Left lung (tissue), 10 donors: ENCODE results near the gene PKM. TPM values are rescaled to one million over a fixed set of nuclear protein-coding genes. Genes with fewer than 3 reads are reported as not detected.

ENCODE experiments used
- ATAC-seq: fragments of 200-7000 bp; cut with Tn5 transposase; one replicate; pipeline ENCODE4 v1.9.1; 2020; ENCODE audit warnings: moderate library complexity
- DNase-seq, 4 donors: peaks; one replicate each; pipeline ENCODE4 v3.0.0-alpha.2; 2013 to 2020
- H3K27ac ChIP-seq, 2 donors: fragments of 200-600 bp; sonication (generic) in 1 of 2; one replicate each; pipeline versions ENCODE4 v1.5.0 to v1.8.0; 2020 to 2021
- H3K27me3 ChIP-seq, 2 donors: fragments of 200-600 bp; sonication (generic) in 1 of 2; one replicate each; pipeline versions ENCODE4 v1.5.0 to v1.8.0; 2020 to 2021
- H3K36me3 ChIP-seq, 2 donors: fragments of 200-600 bp; sonication (generic) in 1 of 2; one replicate each; pipeline versions ENCODE4 v1.5.0 to v1.8.0; 2020 to 2021
- H3K4me1 ChIP-seq, 2 donors: fragments of 200-600 bp; one replicate each; pipeline ENCODE4 v1.8.0; 2021
- H3K4me3 ChIP-seq, 2 donors: fragments of 200-600 bp; sonication (generic) in 1 of 2; one replicate each; pipeline versions ENCODE4 v1.5.0 to v1.8.0; 2020 to 2021; ENCODE audit warnings: mild to moderate bottlenecking in 1 of 2
- H3K9me3 ChIP-seq, 2 donors: fragments of 200-600 bp; sonication (generic) in 1 of 2; one replicate each; pipeline versions ENCODE4 v1.5.0 to v1.8.0; 2020 to 2021
- intact Hi-C, 2 donors: fragments of 100-400 bp; cut with DNase I; formaldehyde crosslinking; loops; one replicate each; pipeline versions ENCODE4 v1.11.2 to v1.14.2; 2022
- polyA plus RNA-seq, 6 donors: library from polyadenylated mRNA; unstranded; fragments of 120-200 nt; gene quantifications; one replicate each; pipeline ENCODE4 v1.2.1, GENCODE V29; 2013; ENCODE audit not compliant: insufficient read length in 6 of 6
- total RNA-seq, 2 donors: library from RNA; stranded (reverse); fragmentation: NEBNext Ultra II Directional; extraction: Animal tissue kit (Norgen Biotek cat#: 25700); gene quantifications; one replicate each; pipeline ENCODE4 v1.2.1, GENCODE V29; 2021
- TF ChIP-seq, protein P1 (sequence below), 2 donors: fragments of 200-600 bp; sonication (generic) in 1 of 2; IDR thresholded peaks; one replicate each; pipeline versions ENCODE4 v1.5.0 to v1.8.0; 2021; ENCODE audit warnings: antibody characterized with exemption in 2 of 2
- donor health status: DM: no; HTN: yes; CAD: no.
- donor health status: DM: no; HTN: no; CAD: no.

The PKM gene
- total and polyA plus RNA-seq, 8 donors = 538 to 991 (median 573) TPM

DNA sequence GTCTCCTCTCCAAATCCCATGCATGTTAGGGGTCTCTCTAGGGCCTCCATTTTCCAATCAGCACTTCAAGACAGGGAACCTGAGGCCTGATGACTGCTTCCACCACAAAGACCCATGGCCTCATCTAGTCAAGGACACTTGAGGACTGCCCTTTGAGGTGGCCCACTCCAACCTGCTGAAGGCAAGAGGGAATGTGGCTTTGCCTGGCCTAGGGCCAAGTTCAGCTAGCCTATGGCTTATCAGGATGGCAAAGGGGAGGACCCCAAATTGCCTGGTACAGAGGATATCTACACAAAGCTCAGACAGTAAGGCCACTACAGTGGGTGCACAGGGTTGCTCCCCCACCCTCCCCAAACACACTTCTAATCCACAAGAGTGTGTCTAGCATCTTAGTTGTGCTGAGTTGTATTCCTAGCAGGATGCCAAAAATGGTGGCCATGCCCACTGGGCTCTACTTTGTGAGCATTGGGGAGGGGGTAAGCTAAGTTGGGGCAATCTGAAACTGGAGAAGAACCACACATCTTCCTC is 23.4 kb downstream of the PKM start:
- H3K27ac ChIP-seq = no peak overlapping the region
- no peaks in the 10 kb centered on the region for H3K27me3 ChIP-seq
- H3K4me1 ChIP-seq = no peaks in the 10 kb centered on the region
- ATAC-seq (no peak), DNase-seq (no peak)
- TF ChIP-seq, protein P1, sequence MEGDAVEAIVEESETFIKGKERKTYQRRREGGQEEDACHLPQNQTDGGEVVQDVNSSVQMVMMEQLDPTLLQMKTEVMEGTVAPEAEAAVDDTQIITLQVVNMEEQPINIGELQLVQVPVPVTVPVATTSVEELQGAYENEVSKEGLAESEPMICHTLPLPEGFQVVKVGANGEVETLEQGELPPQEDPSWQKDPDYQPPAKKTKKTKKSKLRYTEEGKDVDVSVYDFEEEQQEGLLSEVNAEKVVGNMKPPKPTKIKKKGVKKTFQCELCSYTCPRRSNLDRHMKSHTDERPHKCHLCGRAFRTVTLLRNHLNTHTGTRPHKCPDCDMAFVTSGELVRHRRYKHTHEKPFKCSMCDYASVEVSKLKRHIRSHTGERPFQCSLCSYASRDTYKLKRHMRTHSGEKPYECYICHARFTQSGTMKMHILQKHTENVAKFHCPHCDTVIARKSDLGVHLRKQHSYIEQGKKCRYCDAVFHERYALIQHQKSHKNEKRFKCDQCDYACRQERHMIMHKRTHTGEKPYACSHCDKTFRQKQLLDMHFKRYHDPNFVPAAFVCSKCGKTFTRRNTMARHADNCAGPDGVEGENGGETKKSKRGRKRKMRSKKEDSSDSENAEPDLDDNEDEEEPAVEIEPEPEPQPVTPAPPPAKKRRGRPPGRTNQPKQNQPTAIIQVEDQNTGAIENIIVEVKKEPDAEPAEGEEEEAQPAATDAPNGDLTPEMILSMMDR (IDR thresholded peaks at IDR 0.05) = no peak
- intact Hi-C loops = loop anchor here in 1 of 2 donors (10.0 kb wide), 1 partner anchor 77 kb away; no protein-coding TSS in a partner anchor
- no peak overlapping the region for H3K4me3 ChIP-seq
- peaks cover 5 to 100% of the 10 kb centered on the region in 2 donors for H3K36me3 ChIP-seq
- H3K9me3 ChIP-seq = no peaks in the 10 kb centered on the region

DNA sequence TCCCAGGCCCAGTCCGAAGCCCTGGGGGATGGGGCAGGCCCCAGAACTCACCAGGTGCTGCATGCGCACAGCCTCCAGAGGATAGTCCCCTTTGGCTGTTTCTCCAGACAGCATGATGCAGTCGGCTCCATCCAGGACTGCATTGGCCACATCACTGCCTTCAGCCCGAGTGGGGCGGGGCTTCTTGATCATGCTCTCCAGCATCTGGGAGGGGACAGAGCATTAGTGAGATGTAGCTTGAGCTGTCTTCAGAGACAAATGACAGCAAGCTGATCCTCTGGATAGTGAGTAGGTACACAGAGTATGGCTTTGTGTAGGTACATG is 24.4 kb downstream of the PKM start:
- intact Hi-C loops = loop anchor here in 1 of 2 donors (10.0 kb wide), 1 partner anchor 78 kb away; no protein-coding TSS in a partner anchor
- no peaks in the 10 kb centered on the region for H3K9me3 ChIP-seq
- H3K36me3 ChIP-seq = peaks cover 5 to 100% of the 10 kb centered on the region in 2 donors

DNA sequence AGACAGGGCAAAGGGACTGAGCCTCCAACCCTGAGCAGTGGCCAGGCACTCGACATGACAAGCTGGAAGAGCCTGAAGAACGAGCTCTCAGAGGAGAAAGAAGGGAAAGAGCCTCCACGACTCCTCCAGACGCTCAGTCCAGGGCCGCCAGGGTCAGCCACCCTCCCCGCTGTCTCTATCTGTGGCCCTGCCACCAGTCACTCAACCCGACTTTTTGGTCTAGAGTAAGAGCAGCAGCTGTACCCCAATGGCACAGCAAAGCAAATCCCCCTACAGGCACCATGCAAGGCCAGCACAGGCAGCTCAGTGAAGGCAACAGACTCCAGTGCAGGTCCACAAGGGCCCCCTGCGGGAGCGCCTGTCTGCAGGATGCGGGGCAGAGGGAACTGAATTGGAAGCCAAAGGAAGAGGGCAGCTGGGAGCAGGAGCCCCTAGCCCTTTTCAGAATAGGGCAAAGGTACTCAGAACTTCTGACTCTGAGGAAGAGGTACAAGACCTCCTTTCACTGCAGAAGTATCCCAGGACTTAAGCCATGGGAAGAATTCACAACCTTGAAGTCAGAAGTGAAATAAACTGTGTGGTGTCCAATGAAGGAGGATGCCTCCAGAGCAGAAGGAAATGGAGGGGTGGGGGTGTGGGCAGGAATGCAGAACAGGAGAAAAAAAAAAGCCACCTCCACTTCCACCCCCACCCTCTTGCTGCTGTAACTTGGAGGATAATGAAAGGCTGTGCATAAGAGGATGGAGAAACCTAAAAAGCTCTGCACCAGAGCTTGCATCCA is 24.9 kb downstream of the PKM start:
- no peak for DNase-seq
- intact Hi-C loops = loop anchor here in 1 of 2 donors (10.0 kb wide), 1 partner anchor 79 kb away; no protein-coding TSS in a partner anchor
- H3K27ac ChIP-seq = no peak overlapping the region

More for the DNA sequence above, 24.4 kb downstream of the PKM start:
- Histone ChIP-seq H3K4me1 (no peaks in the 10 kb centered on the region), H3K4me3 (no peak overlapping the region), H3K27ac (no peak overlapping the region), H3K27me3 (no peaks in the 10 kb centered on the region)
- ATAC-seq (no peak), DNase-seq (no peak)
- TF ChIP-seq, protein P1 (IDR thresholded peaks at IDR 0.05) = no peak

DNA sequence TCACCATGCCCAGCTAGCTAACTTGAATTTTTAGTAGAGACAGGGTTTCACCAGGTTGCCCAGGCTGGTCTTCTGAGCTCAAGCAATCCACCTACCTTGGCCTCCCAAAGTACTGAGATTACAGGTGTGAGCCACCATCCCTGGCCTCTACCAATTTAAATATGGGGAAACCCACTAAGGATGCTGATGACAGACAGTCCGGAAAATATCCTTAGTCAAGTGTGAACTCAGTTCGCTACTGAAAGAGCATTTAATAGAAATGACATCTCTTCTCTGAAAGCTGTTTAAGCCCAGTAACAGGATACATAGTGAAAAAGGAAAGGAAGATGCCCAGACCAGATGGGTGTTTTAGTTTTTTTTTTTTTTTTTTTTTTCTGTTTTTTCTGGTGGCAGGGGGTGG is 25.7 kb downstream of the PKM start:
- intact Hi-C loops = loop anchor here in 1 of 2 donors (10.0 kb wide), 1 partner anchor 80 kb away; no protein-coding TSS in a partner anchor
- TF ChIP-seq, protein P1 (IDR thresholded peaks at IDR 0.05) = no peak
- Histone ChIP-seq H3K9me3 (no peaks in the 10 kb centered on the region), H3K36me3 (peaks cover 5 to 100% of the 10 kb centered on the region in 2 donors), H3K4me3 (no peak overlapping the region), H3K27me3 (no peaks in the 10 kb centered on the region), H3K4me1 (peaks cover 0 to 8% of the 10 kb centered on the region in 2 donors), H3K27ac (no peak overlapping the region)
- DNase-seq = no peak
- ATAC-seq = no peak

More for the DNA sequence above, 24.9 kb downstream of the PKM start:
- Histone ChIP-seq H3K36me3 (peaks cover 5 to 100% of the 10 kb centered on the region in 2 donors), H3K4me3 (no peak overlapping the region), H3K4me1 (peaks cover 0 to 3% of the 10 kb centered on the region in 2 donors), H3K9me3 (no peaks in the 10 kb centered on the region), H3K27me3 (no peaks in the 10 kb centered on the region)
- ATAC-seq = no peak
- TF ChIP-seq, protein P1 (IDR thresholded peaks at IDR 0.05) = no peak

DNA sequence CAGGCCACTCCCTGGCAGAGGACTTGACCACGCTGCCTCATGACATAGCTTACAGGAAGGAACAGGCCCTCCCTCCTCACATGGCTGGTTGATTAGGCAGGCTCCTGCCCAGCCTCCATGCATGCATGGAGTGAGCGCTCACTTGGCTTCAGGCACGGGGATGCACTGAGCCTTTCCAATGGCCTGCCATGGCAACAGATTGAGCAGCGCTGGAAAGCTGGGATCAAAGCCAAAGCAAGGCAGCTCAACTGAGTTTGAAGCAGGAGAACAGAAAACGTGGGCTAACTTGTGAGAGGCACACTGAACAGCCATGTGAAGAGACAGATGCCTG is 27.5 kb downstream of the PKM start:
- ATAC-seq (peak; percentile 52), DNase-seq (peak in 2 of 4 donors; percentile 73 to 80)
- Histone ChIP-seq H3K27ac (no peak overlapping the region), H3K9me3 (no peaks in the 10 kb centered on the region), H3K27me3 (no peaks in the 10 kb centered on the region), H3K36me3 (peaks cover 5 to 100% of the 10 kb centered on the region in 2 donors), H3K4me3 (no peak overlapping the region), H3K4me1 (peaks cover 8 to 24% of the 10 kb centered on the region in 2 donors)
- TF ChIP-seq, protein P1 (IDR thresholded peaks at IDR 0.05) = no peak
- intact Hi-C loops = loop anchor here in 1 of 2 donors (10.0 kb wide), 1 partner anchor 81 kb away; no protein-coding TSS in a partner anchor
